ENCODE results near the gene GADD45G. TPM values are rescaled to one million over a fixed set of nuclear protein-coding genes. Genes with fewer than 3 reads are reported as not detected.

Gene GADD45G
- total RNA-seq, 2 donors from 2014 or later = 9.2 to 20.7 TPM

- no peak for DNase-seq (ENCODE audit: low spot score)
- intact Hi-C loops (cut with DNase I) = no loop called here
These were observed 34.1 kb downstream of the GADD45G start for GRCh38 chr9:89638893-89639292.

- DNase-seq (ENCODE audit: low spot score) = peak; percentile 86
- intact Hi-C loops (cut with DNase I) = no loop called here
These were observed 34.6 kb downstream of the GADD45G start for GRCh38 chr9:89639367-89639795.

- peak; percentile 54 for DNase-seq (ENCODE audit: low spot score)
- intact Hi-C loops (cut with DNase I) = no loop called here
These were observed 35.1 kb downstream of the GADD45G start for GRCh38 chr9:89639961-89640360.

GRCh38 chr9:89640361-89640760 lies 35.5 kb downstream of the GADD45G start:
- DNase-seq (ENCODE audit: low spot score) = peak; percentile 81
- intact Hi-C loops (cut with DNase I) = no loop called here

GRCh38 chr9:89640801-89641200 lies 36.0 kb downstream of the GADD45G start:
- intact Hi-C loops (cut with DNase I) = no loop called here
- peak; percentile 68 for DNase-seq (ENCODE audit: low spot score)

GRCh38 chr9:89641980-89642379 lies 37.2 kb downstream of the GADD45G start:
- intact Hi-C loops (cut with DNase I) = no loop called here
- DNase-seq (ENCODE audit: low spot score) = no peak

GRCh38 chr9:89642789-89643188 lies 38.0 kb downstream of the GADD45G start:
- intact Hi-C loops (cut with DNase I) = no loop called here
- DNase-seq (ENCODE audit: low spot score) = peak; percentile 48

GRCh38 chr9:89646189-89646939 lies 41.6 kb downstream of the GADD45G start:
- intact Hi-C loops (cut with DNase I) = no loop called here
- no peak for DNase-seq (ENCODE audit: low spot score)

GRCh38 chr9:89647366-89648128 lies 42.7 kb downstream of the GADD45G start:
- intact Hi-C loops (cut with DNase I) = no loop called here
- DNase-seq (ENCODE audit: low spot score) = peak; percentile 65

GRCh38 chr9:89648247-89649000 lies 43.6 kb downstream of the GADD45G start:
- intact Hi-C loops (cut with DNase I) = no loop called here
- no peak for DNase-seq (ENCODE audit: low spot score)

GRCh38 chr9:89649039-89649691 lies 44.4 kb downstream of the GADD45G start:
- intact Hi-C loops (cut with DNase I) = no loop called here
- DNase-seq (ENCODE audit: low spot score) = no peak

- DNase-seq (ENCODE audit: low spot score) = no peak
- intact Hi-C loops (cut with DNase I) = no loop called here
These were observed 49.3 kb downstream of the GADD45G start for GRCh38 chr9:89654025-89654662.

GRCh38 chr9:89655056-89655989 lies 50.5 kb downstream of the GADD45G start:
- intact Hi-C loops (cut with DNase I) = no loop called here
- DNase-seq (ENCODE audit: low spot score) = no peak

Other genes starting within 250 kb of the GADD45G start
- gene SEMA4D, start 106.9 kb upstream of the GADD45G start, total RNA-seq = 10 to 100 TPM; 10.0 to 14.1 TPM

Measured in posterior vena cava (tissue), 2 donors.